ENCODE measurements around the gene PAFAH1B1.
"Not testable (repeated sequence)": the region's sequence is repeated elsewhere in the genome, so short reads cannot be mapped to it uniquely, and the experiment has no call there.

PAFAH1B1 gene

DNA sequence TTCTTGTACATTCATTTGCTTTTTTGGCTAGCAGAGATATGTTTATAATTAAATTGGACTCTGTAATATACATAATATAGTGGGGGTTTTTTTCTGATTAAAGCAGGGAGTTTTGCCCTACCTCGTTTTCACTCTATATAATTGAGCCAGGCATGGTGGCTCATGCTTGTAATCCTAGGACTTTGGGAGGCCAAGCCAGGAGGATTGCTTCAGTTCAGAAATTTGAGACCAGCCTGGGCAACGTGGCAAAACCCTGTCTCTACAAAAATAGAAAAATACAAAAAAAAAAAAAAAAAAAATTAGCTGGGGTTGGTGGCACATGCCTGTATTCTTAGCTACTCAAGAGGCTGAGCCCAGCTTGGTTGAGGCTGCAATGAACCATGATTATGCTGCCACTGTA lies 42.2 kb downstream of the PAFAH1B1 start:
- no peak for DNase-seq (ENCODE audit: low read depth)

GRCh38 chr17:2636169-2636930 lies 42.9 kb downstream of the PAFAH1B1 start:
- no peak for DNase-seq (ENCODE audit: low read depth)

DNA sequence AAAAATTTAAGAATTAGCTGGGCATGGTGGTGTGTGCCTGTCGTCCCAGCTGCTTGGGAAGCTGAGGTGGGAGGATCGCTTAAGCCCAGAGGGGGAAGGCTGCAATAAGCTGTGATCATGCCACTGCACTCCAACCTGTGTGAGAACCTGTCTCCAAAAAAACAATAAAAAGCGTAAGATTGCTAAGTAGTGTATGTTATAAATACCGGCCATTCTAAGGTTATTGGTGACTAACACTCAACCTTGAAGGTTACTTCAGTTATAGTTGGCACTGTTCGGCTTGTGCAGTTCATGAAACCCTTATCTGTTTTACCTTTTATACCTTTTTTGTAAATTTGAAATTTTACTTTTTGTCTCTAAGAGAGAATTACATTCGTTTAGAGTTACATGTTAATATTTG lies 44.0 kb downstream of the PAFAH1B1 start:
- no peak for DNase-seq (ENCODE audit: low read depth)

- DNase-seq (ENCODE audit: low read depth), result no peak
These were observed 51.5 kb downstream of the PAFAH1B1 start for GRCh38 chr17:2644971-2645370.

DNA sequence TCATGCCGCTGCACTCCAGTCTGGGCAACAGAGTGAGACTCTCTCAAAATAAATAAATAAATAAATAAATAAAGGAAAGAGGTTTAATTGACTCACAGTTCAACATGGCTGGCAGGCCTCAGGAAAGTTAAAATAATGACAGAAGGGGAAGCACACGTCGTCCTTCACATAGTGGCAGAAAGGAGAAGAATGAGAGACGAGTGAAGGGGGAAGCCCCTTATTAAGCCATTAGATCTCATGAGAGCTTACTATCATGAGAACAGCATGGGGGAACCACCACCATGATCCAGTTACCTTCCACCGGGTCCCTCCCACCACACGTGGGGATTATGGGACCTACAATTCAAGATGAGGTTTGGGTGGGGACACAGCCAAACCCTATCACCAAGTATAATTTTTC lies 54.5 kb downstream of the PAFAH1B1 start:
- no peak for DNase-seq (ENCODE audit: low read depth)

DNA sequence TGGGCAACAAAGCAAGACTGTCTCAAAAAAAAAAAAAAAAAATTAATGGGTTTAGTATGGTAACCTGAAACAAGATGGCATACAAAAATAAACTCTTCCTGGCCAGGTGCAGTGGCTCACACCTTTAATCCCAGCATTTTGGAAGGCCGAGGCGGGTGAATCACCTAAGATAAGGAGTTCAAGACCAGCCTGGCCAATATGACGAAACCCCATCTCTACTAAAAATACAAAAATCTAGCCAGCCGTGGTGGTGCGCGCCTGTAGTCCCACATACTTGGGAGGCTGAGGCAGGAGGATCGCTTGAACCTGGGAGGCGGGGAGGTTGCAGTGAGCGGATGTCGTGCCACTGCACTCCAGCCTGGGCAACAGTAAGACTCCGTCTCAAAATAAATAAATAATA lies 55.7 kb downstream of the PAFAH1B1 start:
- DNase-seq (ENCODE audit: low read depth), result no peak

- not testable (repeated sequence) for DNase-seq (ENCODE audit: low read depth)
These were observed 59.5 kb downstream of the PAFAH1B1 start for GRCh38 chr17:2652911-2653310.

DNA sequence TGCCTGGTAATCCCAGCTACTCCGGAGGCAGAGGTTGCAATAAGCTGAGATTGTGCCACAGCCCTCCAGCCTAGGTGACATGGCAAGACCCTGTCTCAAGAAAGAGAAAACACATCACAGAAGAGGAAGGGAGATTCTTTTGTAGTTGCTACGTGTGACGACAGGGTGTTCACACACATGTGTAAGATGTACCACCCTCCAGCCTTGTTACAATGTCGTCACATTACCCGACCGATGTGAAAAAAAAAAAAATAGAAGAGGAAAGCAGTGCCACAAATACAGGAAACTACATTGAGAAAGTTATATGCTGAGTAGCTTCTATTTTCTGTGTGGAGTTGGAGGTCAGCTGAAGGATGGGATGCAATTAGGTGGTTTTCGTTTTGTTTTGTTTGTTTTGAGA lies 62.1 kb downstream of the PAFAH1B1 start:
- no peak for DNase-seq (ENCODE audit: low read depth)

DNA sequence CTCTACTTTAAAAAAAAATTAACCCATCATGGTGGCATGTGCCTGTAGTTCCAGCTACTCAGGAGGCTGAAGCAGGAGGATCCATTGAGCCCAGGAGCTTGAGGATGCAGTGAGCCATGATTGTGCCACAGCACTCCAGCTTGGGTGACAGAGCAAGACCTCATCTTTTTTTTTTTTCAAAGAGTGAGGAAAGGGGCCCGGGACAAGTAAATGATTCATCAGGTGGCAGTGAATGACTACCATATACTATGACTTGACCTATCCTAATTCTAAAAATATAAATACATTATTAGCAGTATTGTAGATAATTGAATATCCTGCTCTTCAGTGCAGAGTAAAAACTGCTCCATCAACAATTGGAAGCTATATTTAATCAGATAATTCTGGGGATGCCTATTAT lies 62.8 kb downstream of the PAFAH1B1 start:
- DNase-seq (ENCODE audit: low read depth), result no peak

- DNase-seq (ENCODE audit: low read depth), result peak; percentile 40
These were observed 65.9 kb downstream of the PAFAH1B1 start for GRCh38 chr17:2659337-2659736.

DNA sequence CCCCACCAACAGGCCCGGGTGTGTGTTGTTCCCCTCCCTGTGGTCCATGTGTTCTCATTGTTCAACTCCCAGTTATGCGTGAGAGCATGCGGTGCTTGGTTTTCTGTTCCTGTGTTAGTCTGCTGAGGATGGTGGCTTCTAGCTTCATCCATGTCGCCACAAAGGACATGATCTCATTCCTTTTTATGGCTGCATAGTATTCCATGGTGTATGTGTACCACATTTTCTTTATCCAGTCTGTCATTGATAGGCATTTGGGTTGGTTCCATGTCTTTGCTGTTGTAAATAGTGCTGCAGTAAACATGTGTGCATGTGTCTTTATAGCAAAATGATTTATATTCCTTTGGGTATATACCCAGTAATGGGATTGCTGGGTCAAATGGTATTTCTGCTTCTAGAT lies 67.0 kb downstream of the PAFAH1B1 start:
- DNase-seq (ENCODE audit: low read depth), result not testable (repeated sequence)

DNA sequence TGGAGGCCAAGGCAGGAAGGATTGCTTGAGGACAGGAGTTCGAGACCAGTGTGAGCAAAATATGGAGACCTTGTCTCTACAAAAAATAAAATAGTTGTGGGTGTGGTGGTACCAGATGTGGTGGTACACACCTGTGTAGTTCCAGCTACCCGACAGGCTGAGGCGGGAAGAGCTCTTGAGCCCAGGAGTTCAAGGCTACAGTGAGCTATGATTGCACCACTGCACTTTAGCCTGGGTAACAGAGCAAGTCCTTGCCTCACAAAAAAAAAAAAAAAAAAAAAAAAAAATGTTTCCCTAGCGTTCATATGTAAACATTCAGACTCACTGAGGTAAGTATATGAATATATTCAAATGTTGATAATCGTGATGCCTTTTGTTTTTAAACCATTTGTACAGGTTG lies 78.6 kb downstream of the PAFAH1B1 start:
- DNase-seq (ENCODE audit: low read depth), result no peak

GRCh38 chr17:2679247-2679646 lies 85.8 kb downstream of the PAFAH1B1 start:
- not testable (repeated sequence) for DNase-seq (ENCODE audit: low read depth)

GRCh38 chr17:2680961-2681360 lies 87.5 kb downstream of the PAFAH1B1 start:
- no peak for DNase-seq (ENCODE audit: low read depth)

DNA sequence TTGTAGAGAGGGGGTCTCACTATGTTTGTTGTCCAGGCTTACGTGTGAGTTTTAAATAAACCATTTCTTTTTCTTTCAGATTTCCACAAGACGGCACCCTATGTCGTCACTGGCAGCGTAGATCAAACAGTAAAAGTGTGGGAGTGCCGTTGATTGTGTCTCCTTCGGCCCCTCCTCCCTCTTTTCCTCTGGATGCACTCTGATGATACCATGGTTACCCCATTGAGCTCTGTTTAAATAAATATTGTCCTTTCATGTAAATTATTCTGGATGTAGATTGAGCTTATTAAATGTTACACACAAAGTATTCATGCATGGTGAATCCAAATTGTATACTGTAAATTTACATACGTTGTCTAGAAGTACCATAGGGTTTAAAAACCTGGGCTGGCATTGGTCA lies 88.2 kb downstream of the PAFAH1B1 start:
- DNase-seq (ENCODE audit: low read depth), result no peak

DNA sequence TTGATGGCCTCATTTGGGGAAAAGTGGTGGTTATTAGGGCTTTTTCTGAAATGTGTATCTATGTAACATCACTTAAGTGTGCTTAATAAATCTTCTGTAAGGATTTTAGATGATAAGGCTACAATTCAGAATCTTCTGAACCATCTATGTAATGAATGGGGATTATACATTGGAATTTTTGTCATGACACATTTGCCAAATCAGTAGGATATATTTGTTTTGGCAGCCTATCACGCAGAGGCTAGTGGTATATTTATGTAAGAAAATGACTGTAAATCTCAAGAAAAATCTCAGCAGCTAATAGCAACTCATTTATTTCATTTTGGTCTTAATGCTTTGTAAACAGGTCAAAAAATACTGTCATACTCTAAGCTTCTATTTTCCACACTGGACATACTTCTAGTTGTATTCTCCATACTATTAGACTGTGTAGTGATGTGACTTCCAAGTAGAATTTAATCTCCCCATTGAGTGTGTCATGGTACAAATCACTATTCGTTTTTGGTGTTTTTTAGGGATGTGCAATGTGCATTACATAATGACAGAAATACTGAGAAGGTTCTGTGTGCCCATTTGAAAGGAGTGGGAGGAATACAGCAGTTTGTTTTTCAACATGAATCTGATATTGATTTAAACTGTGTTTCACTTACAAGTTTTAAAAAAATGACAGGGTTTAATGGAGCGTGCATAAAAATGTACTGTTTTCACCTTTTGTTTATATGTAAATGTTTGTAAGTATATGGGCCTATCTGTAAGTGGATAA lies 88.9 kb downstream of the PAFAH1B1 start:
- DNase-seq (ENCODE audit: low read depth), result no peak

DNA sequence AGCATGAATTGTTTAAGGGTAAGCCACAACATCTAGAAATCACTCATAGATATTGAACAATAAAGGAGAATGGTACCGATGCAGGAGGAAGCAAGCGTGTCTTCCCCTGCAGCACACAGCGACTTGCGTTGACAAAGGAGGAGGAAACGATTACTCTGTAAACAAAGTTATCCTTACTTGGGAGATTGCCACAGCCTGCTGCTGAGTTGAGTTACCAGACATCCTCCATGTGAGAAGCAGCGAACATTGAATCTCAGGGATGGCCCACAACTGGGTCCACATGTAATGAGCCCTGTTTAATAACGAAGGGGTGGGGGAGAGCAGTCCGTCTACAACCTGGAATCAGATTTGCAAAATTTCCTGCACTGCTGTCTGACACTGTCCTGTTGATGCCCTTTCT lies 90.5 kb downstream of the PAFAH1B1 start:
- no peak for DNase-seq (ENCODE audit: low read depth)

DNA sequence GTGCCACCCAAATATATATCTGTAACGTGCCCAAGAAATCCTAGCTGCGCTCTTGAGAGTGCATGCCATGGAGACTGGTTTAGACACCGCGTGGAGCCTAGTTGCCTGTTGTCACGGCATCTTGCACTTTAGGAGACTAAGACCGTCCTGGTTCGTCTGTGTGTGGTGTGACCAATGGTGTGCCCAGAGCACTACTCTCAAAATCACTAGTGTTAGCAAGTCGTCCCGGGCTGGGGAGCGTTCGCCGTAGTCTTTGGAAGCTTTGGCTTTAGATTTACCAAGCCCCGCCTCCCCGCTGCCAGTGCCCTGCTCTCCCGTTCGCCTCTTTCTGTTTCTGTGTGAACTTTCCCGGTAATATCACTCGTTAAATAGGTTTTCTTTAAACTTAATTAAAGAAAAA lies 91.1 kb downstream of the PAFAH1B1 start:
- DNase-seq (ENCODE audit: low read depth), result no peak

GRCh38 chr17:2685696-2686095 lies 92.2 kb downstream of the PAFAH1B1 start:
- no peak for DNase-seq (ENCODE audit: low read depth)

DNA sequence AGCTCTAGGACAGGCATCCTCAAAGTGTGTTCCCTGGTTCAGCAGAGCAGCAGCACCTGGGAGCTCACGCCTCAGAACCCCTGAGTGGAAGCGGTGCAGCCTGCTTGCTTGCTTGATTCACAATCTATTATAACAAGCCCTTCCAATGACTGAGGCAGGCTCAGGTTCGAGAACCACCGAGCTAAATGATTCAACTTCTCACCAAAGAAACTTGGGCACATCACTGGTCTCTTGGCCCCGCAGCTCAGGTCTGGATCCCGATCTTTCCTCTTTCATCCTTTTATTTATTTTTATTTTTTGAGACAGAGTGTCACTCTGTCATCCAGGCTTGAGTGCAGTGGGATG lies 93.6 kb downstream of the PAFAH1B1 start:
- no peak for DNase-seq (ENCODE audit: low read depth)

- no peak for DNase-seq (ENCODE audit: low read depth)
These were observed 95.2 kb downstream of the PAFAH1B1 start for GRCh38 chr17:2688351-2689342.

- no peak for DNase-seq (ENCODE audit: low read depth)
These were observed 96.1 kb downstream of the PAFAH1B1 start for GRCh38 chr17:2689411-2690164.

All from HS-5 (cell line).